Hepatocyte (in vitro differentiated cells): Measurements from ENCODE around the gene PARK7.

Experiments used
- EZH2 ChIP-seq: fragments of 200-600 bp; sonication (generic); IDR thresholded peaks from 2 replicates; pipeline ENCODE4 v1.6.1; 2016; ENCODE audit warnings: antibody characterized with exemption, mild to moderate bottlenecking, borderline replicate concordance
- TF ChIP-seq, protein P1 (sequence below): fragments of 200-600 bp; sonication (generic); IDR thresholded peaks from 2 replicates; pipeline ENCODE4 v1.5.1; 2016; ENCODE audit warnings: antibody characterized with exemption, mild to moderate bottlenecking; ENCODE audit not compliant: poor library complexity

DNA sequence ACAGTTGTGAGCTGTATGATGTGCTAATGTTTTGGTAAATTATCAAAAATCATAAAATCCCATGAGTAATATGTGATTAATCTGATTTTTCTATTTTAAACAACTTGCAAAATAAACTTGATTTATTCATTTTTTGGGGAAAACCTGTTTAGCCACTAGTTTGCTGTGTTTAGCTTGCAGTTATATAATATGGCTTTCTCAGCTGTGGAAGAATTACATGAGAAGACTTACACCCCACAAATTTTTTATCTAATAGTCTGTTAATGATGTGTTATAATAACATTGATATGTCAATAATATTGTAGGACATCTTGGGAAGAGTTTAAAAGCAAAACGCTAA is 67.0 kb downstream of the PARK7 start:
- no peak for TF ChIP-seq EZH2
- TF ChIP-seq, protein P1, sequence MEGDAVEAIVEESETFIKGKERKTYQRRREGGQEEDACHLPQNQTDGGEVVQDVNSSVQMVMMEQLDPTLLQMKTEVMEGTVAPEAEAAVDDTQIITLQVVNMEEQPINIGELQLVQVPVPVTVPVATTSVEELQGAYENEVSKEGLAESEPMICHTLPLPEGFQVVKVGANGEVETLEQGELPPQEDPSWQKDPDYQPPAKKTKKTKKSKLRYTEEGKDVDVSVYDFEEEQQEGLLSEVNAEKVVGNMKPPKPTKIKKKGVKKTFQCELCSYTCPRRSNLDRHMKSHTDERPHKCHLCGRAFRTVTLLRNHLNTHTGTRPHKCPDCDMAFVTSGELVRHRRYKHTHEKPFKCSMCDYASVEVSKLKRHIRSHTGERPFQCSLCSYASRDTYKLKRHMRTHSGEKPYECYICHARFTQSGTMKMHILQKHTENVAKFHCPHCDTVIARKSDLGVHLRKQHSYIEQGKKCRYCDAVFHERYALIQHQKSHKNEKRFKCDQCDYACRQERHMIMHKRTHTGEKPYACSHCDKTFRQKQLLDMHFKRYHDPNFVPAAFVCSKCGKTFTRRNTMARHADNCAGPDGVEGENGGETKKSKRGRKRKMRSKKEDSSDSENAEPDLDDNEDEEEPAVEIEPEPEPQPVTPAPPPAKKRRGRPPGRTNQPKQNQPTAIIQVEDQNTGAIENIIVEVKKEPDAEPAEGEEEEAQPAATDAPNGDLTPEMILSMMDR, result no peak
